ENCODE data around the gene LRRFIP2.

- TF ChIP-seq ZBTB7A (tag by site-specific recombination; IDR thresholded peaks at IDR 0.05; ENCODE audit: low read depth) (no peak), ZNF146 (tag by site-specific recombination; IDR thresholded peaks at IDR 0.05) (no peak), CTCF (tag by site-specific recombination; IDR thresholded peaks at IDR 0.05) (no peak), ZNF639 (tag by site-specific recombination; IDR thresholded peaks at IDR 0.05) (no peak), ZNF157 (tag by site-specific recombination; IDR thresholded peaks at IDR 0.05) (no peak), ZNF394 (tag by site-specific recombination; IDR thresholded peaks at IDR 0.05; ENCODE audit: borderline replicate concordance) (no peak), ZNF24 (tag by site-specific recombination; IDR thresholded peaks at IDR 0.05) (no peak), ZNF280D (tag by site-specific recombination; IDR thresholded peaks at IDR 0.05) (no peak), ZNF707 (tag by site-specific recombination; IDR thresholded peaks at IDR 0.05) (no peak), SP3 (tag by site-specific recombination; IDR thresholded peaks at IDR 0.05) (no peak)
Measured at GRCh38 chr3:37202035-37202434, 27.7 kb upstream of the LRRFIP2 start.

Measured in HEK293 (cell line).